Subcutaneous abdominal adipose tissue (tissue), 5 donors: ENCODE data around the gene LIN54.
"Not testable (repeated sequence)": the region's sequence is repeated elsewhere in the genome, so short reads cannot be mapped to it uniquely, and the experiment has no call there.

Experiments
- H3K27ac ChIP-seq: one replicate; pipeline ENCODE4 v1.7.0; 2013; ENCODE audit warnings: low read depth, mild to moderate bottlenecking, inconsistent platforms, low read length, moderate library complexity
- H3K27me3 ChIP-seq, 5 donors: one replicate each; pipeline ENCODE4 v1.7.0; 2013; ENCODE audit warnings: low read length in 5 of 5, inconsistent platforms in 1 of 5; ENCODE audit not compliant: control insufficient read depth in 5 of 5, insufficient read depth in 4 of 5
- H3K36me3 ChIP-seq, 5 donors: one replicate each; pipeline ENCODE4 v1.7.0; 2013; ENCODE audit warnings: low read length in 5 of 5; ENCODE audit not compliant: control insufficient read depth in 5 of 5, insufficient read depth in 5 of 5
- H3K4me1 ChIP-seq, 5 donors: one replicate each; pipeline ENCODE4 v1.7.0; 2013; ENCODE audit warnings: low read length in 5 of 5, mild to moderate bottlenecking in 3 of 5, moderate library complexity in 1 of 5; ENCODE audit not compliant: control insufficient read depth in 5 of 5, insufficient read depth in 5 of 5
- H3K4me3 ChIP-seq, 5 donors: one replicate each; pipeline ENCODE4 v1.7.0; 2013; ENCODE audit warnings: low read length in 5 of 5, low read depth in 1 of 5
- H3K9ac ChIP-seq, 5 donors: one replicate each; pipeline ENCODE4 v1.7.0; 2013; ENCODE audit warnings: low read length in 5 of 5, mild to moderate bottlenecking in 4 of 5, moderate library complexity in 3 of 5
- H3K9me3 ChIP-seq, 5 donors: one replicate each; pipeline ENCODE4 v1.7.0; 2013; ENCODE audit warnings: low read length in 5 of 5; ENCODE audit not compliant: control insufficient read depth in 5 of 5
- donor health status: healthy.
- donor health status: healthy.
- donor health status: healthy.
- donor health status: healthy.
- donor health status: healthy.

The LIN54 gene

GRCh38 chr4:83012687-83013419 lies 2.2 kb upstream of the LIN54 start:
- Histone ChIP-seq H3K9ac (peak overlapping the region; percentile 3 to 84 (median 83)), H3K9me3 (no peaks in the 10 kb centered on the region), H3K27ac (peak overlapping the region; percentile 41), H3K4me1 (peaks cover 6 to 36% (median 32%) of the 10 kb centered on the region in 5 donors), H3K36me3 (no peaks in the 10 kb centered on the region), H3K27me3 (no peaks in the 10 kb centered on the region), H3K4me3 (peak overlapping the region; percentile 76 to 93 (median 83))

GRCh38 chr4:83012200-83012686 lies 1.6 kb upstream of the LIN54 start:
- Histone ChIP-seq H3K9ac (peak overlapping the region in 4 of 5 donors; percentile 68 to 84 (median 84)), H3K9me3 (no peaks in the 10 kb centered on the region), H3K4me1 (peaks cover 6 to 36% (median 32%) of the 10 kb centered on the region in 5 donors)

GRCh38 chr4:83011689-83012199 lies 1.1 kb upstream of the LIN54 start:
- peak overlapping the region in 4 of 5 donors; percentile 68 to 84 (median 84) for H3K9ac ChIP-seq

More at GRCh38 chr4:83012200-83012686, 1.6 kb upstream of the LIN54 start:
- Histone ChIP-seq H3K27me3 (no peaks in the 10 kb centered on the region), H3K4me3 (peak overlapping the region; percentile 70 to 93 (median 80)), H3K27ac (peak overlapping the region; percentile 41), H3K36me3 (no peaks in the 10 kb centered on the region)

GRCh38 chr4:83010111-83010521 lies 507 bp downstream of the LIN54 start:
- H3K9ac ChIP-seq: peak overlapping the region in 4 of 5 donors; percentile 64 to 91 (median 86)
- H3K4me3 ChIP-seq: peak overlapping the region; percentile 71 to 89 (median 79)
- no peaks in the 10 kb centered on the region for H3K9me3 ChIP-seq
- H3K27ac ChIP-seq: peak overlapping the region; percentile 72
- no peaks in the 10 kb centered on the region for H3K27me3 ChIP-seq
- no peaks in the 10 kb centered on the region for H3K36me3 ChIP-seq
- peaks cover 6 to 36% (median 32%) of the 10 kb centered on the region in 5 donors for H3K4me1 ChIP-seq

More at GRCh38 chr4:83011689-83012199, 1.1 kb upstream of the LIN54 start:
- H3K36me3 ChIP-seq: no peaks in the 10 kb centered on the region
- H3K27ac ChIP-seq: peak overlapping the region; percentile 41
- H3K4me3 ChIP-seq: peak overlapping the region; percentile 70 to 93 (median 80)
- H3K27me3 ChIP-seq: no peaks in the 10 kb centered on the region
- peaks cover 6 to 36% (median 32%) of the 10 kb centered on the region in 5 donors for H3K4me1 ChIP-seq
- no peaks in the 10 kb centered on the region for H3K9me3 ChIP-seq

GRCh38 chr4:83009529-83009928 lies 1.1 kb downstream of the LIN54 start:
- Histone ChIP-seq H3K4me1 (peaks cover 6 to 36% (median 32%) of the 10 kb centered on the region in 5 donors), H3K9ac (peak overlapping the region in 4 of 5 donors; percentile 53 to 85 (median 61)), H3K36me3 (no peaks in the 10 kb centered on the region), H3K9me3 (no peaks in the 10 kb centered on the region), H3K27ac (peak overlapping the region; percentile 72), H3K27me3 (no peaks in the 10 kb centered on the region), H3K4me3 (peak overlapping the region in 3 of 5 donors; percentile 79 to 89 (median 83))

GRCh38 chr4:83003044-83003791 lies 7.4 kb downstream of the LIN54 start:
- H3K9ac ChIP-seq, H3K36me3 ChIP-seq, H3K4me3 ChIP-seq, H3K27ac ChIP-seq, H3K27me3 ChIP-seq, H3K9me3 ChIP-seq, H3K4me1 ChIP-seq: not testable (repeated sequence)

- Histone ChIP-seq H3K27me3 (no peaks in the 10 kb centered on the region), H3K9ac (no peak overlapping the region), H3K4me3 (no peak overlapping the region), H3K27ac (no peak overlapping the region), H3K9me3 (no peaks in the 10 kb centered on the region), H3K4me1 (no peaks in the 10 kb centered on the region), H3K36me3 (no peaks in the 10 kb centered on the region)
These were observed 8.3 kb downstream of the LIN54 start for GRCh38 chr4:83002329-83002728.

- H3K9ac ChIP-seq: no peak overlapping the region
- H3K4me3 ChIP-seq: no peak overlapping the region
- no peak overlapping the region for H3K27ac ChIP-seq
- H3K4me1 ChIP-seq: no peaks in the 10 kb centered on the region
- no peaks in the 10 kb centered on the region for H3K27me3 ChIP-seq
- no peaks in the 10 kb centered on the region for H3K9me3 ChIP-seq
- no peaks in the 10 kb centered on the region for H3K36me3 ChIP-seq
These were observed 11.7 kb downstream of the LIN54 start for GRCh38 chr4:82998898-82999297.

GRCh38 chr4:82994834-82995233 lies 15.8 kb downstream of the LIN54 start:
- no peak overlapping the region for H3K4me3 ChIP-seq
- no peak overlapping the region for H3K27ac ChIP-seq
- H3K4me1 ChIP-seq: no peaks in the 10 kb centered on the region
- no peaks in the 10 kb centered on the region for H3K36me3 ChIP-seq
- H3K27me3 ChIP-seq: no peaks in the 10 kb centered on the region
- no peaks in the 10 kb centered on the region for H3K9me3 ChIP-seq
- no peak overlapping the region for H3K9ac ChIP-seq
